Psoas muscle (tissue), 8 donors: ENCODE measurements around the gene GPI. TPM values are rescaled to one million over a fixed set of nuclear protein-coding genes. Genes with fewer than 3 reads are reported as not detected.

Experiments
- ATAC-seq, 4 donors: fragments of 200-7000 bp; cut with Tn5 transposase; one replicate each; pipeline ENCODE4 v1.9.1; 2020; ENCODE audit warnings: moderate library complexity in 3 of 4, mild to moderate bottlenecking in 2 of 4
- DNase-seq, 2 donors: peaks; one replicate each; pipeline ENCODE4 v3.0.0-alpha.2; 2020
- H3K27ac ChIP-seq: fragments of 200-600 bp; one replicate; pipeline ENCODE4 v1.8.0; 2022
- H3K27me3 ChIP-seq, 3 donors: fragments of 200-600 bp in 1 of 3; one replicate each; pipeline versions ENCODE4 v1.6.1 to v1.8.0; 2013 to 2022; ENCODE audit warnings: low read length in 2 of 3, mild to moderate bottlenecking in 2 of 3, moderate library complexity in 1 of 3; ENCODE audit not compliant: insufficient read depth in 3 of 3
- H3K36me3 ChIP-seq, 2 donors: fragments of 200-600 bp in 1 of 2; one replicate each; pipeline versions ENCODE4 v1.6.1 to v1.8.0; 2013 to 2022; ENCODE audit warnings: low read depth in 1 of 2, mild to moderate bottlenecking in 1 of 2, moderate library complexity in 1 of 2; ENCODE audit not compliant: insufficient read depth in 1 of 2
- H3K4me1 ChIP-seq: fragments of 200-600 bp; one replicate; pipeline ENCODE4 v1.8.0; 2022
- H3K4me3 ChIP-seq: fragments of 200-600 bp; one replicate; pipeline ENCODE4 v1.8.0; 2022; ENCODE audit warnings: mild to moderate bottlenecking
- H3K9me3 ChIP-seq: fragments of 200-600 bp; one replicate; pipeline ENCODE4 v1.8.0; 2022
- CTCF ChIP-seq: fragments of 200-600 bp; IDR thresholded peaks from one replicate; pipeline ENCODE4 v1.8.0; 2022; ENCODE audit warnings: antibody characterized with exemption
- WGBS, 3 donors: extraction: QIAGEN DNeasy Blood & Tissue Kit; methylation state at CpG; one replicate each; pipeline versions ENCODE4 v1.1.6 to v1.1.7; 2013; 5-methylcytosine and 5-hydroxymethylcytosine counted together
- intact Hi-C, 2 donors: fragments of 100-400 bp; cut with DNase I; formaldehyde crosslinking; loops; one replicate each; pipeline versions ENCODE4 v1.11.0 to v1.14.2; 2022
- polyA plus RNA-seq, 3 donors: library from polyadenylated mRNA; stranded (reverse); fragments of 200-250 nt; gene quantifications; one replicate each; pipeline ENCODE4 v1.2.3, GENCODE V29; 2013
- total RNA-seq, 4 donors: library from RNA; stranded (reverse); fragmentation: NEBNext Ultra II Directional in 2 of 4; extraction: Animal tissue kit (Norgen Biotek cat#: 25700) in 2 of 4; gene quantifications; one replicate each; pipeline versions ENCODE4 v1.2.1 to v1.2.4, GENCODE V29; 2021 to 2023
- donor health status: healthy with polysubstance abuse.
- donor health status: DM: no; HTN: no; CAD: no; lungs with moderate emphysema.
- donor health status: Bipolar disorder and iron deficiency.
- donor health status: healthy.
- donor health status: DM: yes; HTN: yes; CAD: no.
- donor health status: DM: no; HTN: no; CAD: no.
- donor health status: DM: no; HTN: no; CAD: no.
- donor health status: DM: yes; HTN: yes; CAD: no.

GPI gene
- total and polyA plus RNA-seq, 7 donors: 111 to 259 (median 170) TPM

DNA sequence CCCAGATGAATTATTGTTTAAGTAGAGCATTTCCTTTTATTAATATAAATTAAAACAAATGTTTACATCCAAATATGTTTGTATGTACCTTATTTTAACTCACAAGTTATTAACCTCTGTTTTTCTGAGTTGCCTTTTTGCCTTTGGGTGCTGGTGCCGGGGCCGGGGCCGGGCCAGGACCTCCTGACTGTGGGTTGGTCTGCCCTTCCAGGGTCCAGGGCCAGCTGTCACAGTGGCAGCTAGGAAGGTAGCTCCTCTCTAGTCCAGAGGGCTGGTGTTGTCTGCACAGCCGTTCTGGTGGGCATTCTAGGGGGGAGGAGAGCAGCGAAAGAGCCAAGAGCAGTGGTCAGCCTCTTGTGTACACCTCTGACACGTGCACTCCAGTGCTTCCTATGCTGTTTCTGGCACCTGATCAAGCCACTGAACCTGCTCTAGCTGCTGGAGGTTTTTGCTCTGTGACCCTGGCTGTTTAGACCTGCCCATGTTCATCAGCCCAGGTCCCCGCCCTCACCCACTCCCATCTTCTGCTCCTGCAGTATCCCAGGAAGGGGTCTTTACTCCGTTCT, 61.2 kb downstream of the GPI start:
- Histone ChIP-seq H3K27ac (no peak overlapping the region), H3K36me3 (peaks cover 2 to 47% of the 10 kb centered on the region in 2 donors), H3K27me3 (no peaks in the 10 kb centered on the region), H3K9me3 (no peaks in the 10 kb centered on the region), H3K4me1 (peaks cover 16% of the 10 kb centered on the region), H3K4me3 (no peak overlapping the region)
- intact Hi-C loops: loop anchor here in 1 of 2 donors (5.0 kb wide), 1 partner anchor 59 kb away; the partner anchor contains the start of gene GPI
- DNase-seq (no peak), ATAC-seq (no peak)
- TF ChIP-seq CTCF: no peak
- 87 to 89% (median 88%) methylated on average over 8 of the region's 8 CpGs for WGBS, 3 donors

DNA sequence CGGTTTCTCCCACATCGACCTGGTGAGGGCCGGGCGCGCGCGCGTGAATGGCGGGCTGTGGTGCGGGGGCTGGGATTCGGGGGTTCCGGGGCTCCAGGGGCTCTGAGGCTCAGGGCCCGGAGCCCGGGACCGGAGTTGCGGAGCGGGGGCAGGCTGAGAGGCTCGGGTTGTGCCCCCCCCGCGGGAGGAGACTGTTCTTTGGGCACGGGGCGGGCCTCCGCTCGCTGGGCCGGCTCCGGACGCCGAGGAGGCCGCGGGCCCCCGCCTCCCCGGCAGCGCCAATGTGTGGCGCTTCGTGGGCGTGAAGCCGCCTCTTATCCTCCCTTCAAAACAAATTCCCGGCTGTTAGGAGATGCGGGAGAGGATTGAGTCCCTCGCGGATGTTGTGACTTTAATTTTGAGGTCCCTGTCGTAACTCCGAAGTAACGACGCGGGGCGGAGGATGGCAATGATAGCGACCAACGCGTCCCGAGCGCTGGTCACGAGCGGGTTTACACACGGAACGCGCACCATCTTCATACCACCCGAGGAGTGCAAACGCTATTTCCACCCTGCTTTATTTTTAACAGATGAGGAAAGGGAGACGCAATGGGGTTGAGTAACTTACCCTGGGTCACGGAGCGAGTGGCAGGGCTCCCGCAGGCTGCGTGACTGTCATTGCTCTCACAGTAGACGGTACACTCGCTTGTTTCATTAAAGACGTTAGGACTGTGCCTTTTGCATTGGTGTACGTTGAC, 63.7 kb downstream of the GPI start:
- peaks cover 36% of the 10 kb centered on the region for H3K4me1 ChIP-seq
- WGBS, 3 donors: 0 to 1% (median 1%) methylated on average over 54 to 68 of the region's 68 CpGs

DNA sequence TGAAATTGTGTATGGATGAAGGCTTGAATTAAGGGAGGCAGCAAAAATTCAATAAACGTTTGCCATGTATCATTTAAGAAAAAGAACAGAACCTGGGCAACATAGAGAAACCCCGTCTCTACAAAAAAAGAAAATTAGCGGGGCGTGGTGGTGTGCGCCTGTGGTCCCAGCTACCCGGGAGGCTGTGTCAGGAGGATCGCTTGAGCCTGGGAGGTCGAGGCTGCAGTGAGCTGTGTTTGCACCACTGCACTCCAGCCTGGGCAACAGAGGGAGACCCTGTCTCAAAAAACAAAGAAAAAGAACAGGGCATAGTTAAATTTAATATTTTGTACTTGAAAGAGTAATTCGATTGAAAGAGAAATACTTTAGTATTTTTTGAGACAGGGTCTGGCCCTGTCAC, 64.6 kb downstream of the GPI start:
- no peak for TF ChIP-seq CTCF
- WGBS, 3 donors: 69 to 71% (median 70%) methylated on average over 9 of the region's 9 CpGs
- peaks cover 41% of the 10 kb centered on the region for H3K4me1 ChIP-seq
- H3K27ac ChIP-seq: peak overlapping the region; percentile 99
- peak overlapping the region; percentile 97 for H3K4me3 ChIP-seq
- DNase-seq (no peak), ATAC-seq (no peak)
- H3K9me3 ChIP-seq: no peaks in the 10 kb centered on the region
- H3K27me3 ChIP-seq: no peaks in the 10 kb centered on the region
- intact Hi-C loops: loop anchor here in 1 of 2 donors (5.0 kb wide), 1 partner anchor 62 kb away; the partner anchor contains the start of gene GPI
- peaks cover 2 to 45% of the 10 kb centered on the region in 2 donors for H3K36me3 ChIP-seq

More for the DNA sequence above, 63.7 kb downstream of the GPI start:
- H3K4me3 ChIP-seq: peak overlapping the region; percentile 97
- DNase-seq (peak; percentile 52 to 86), ATAC-seq (peak; percentile 82 to 92 (median 88))
- no peak for TF ChIP-seq CTCF
- peaks cover 2 to 45% of the 10 kb centered on the region in 2 donors for H3K36me3 ChIP-seq
- no peaks in the 10 kb centered on the region for H3K9me3 ChIP-seq
- H3K27ac ChIP-seq: peak overlapping the region; percentile 99
- no peaks in the 10 kb centered on the region for H3K27me3 ChIP-seq
- intact Hi-C loops: loop anchor here in 1 of 2 donors (5.0 kb wide), 1 partner anchor 61 kb away; the partner anchor contains the start of gene GPI

- DNase-seq (no peak), ATAC-seq (no peak)
- H3K4me1 ChIP-seq: peaks cover 41% of the 10 kb centered on the region
- WGBS, 3 donors: 35 to 44% (median 41%) methylated on average over 6 of the region's 6 CpGs
- peak overlapping the region; percentile 97 for H3K4me3 ChIP-seq
- no peaks in the 10 kb centered on the region for H3K27me3 ChIP-seq
- no peaks in the 10 kb centered on the region for H3K9me3 ChIP-seq
- peak overlapping the region; percentile 99 for H3K27ac ChIP-seq
- intact Hi-C loops: no loop called here
- H3K36me3 ChIP-seq: peaks cover 2 to 53% of the 10 kb centered on the region in 2 donors
- TF ChIP-seq CTCF: peak; percentile 54
These were observed 66.0 kb downstream of the GPI start for GRCh38 chr19:34430738-34431625.
